ENCODE results near the gene CISH. TPM values are rescaled to one million over a fixed set of nuclear protein-coding genes. Genes with fewer than 3 reads are reported as not detected.

CISH gene
- total and polyA plus RNA-seq, 9 of the 15 experiments (the other 6 are each of a cell fraction or from before 2014, with no cell fraction given): 1.7 to 47.7 (median 18.3) TPM

GRCh38 chr3:50628601-50629000 is 17.0 kb upstream of the CISH start:
- in situ Hi-C loops (cut with MboI): loop anchor here (25.0 kb wide), 1 partner anchor 1059 kb away; no protein-coding TSS in a partner anchor
- CTCF ChIA-PET (ENCODE audit: low intra/inter-chr PET ratio): no interaction called here

GRCh38 chr3:50627407-50628051 is 16.0 kb upstream of the CISH start:
- intact Hi-C loops (cut with micrococcal nuclease): no loop called here
- Histone ChIP-seq H3K79me2 (ENCODE audit: control insufficient read depth, insufficient read depth, low read length) (peaks cover 30% of the 10 kb centered on the region), H2AFZ (ENCODE audit: low read depth, low read length) (no peak overlapping the region), H3K27ac (ENCODE audit: extremely low read depth, low read depth, low read length) (no peak overlapping the region), H3K4me1 (replicated peaks in 1 of 2; ENCODE audit: control insufficient read depth in 2 of 2, insufficient read depth in 2 of 2, low read length in 2 of 2) (peaks cover 4 to 13% of the 10 kb centered on the region in 2 experiments), H3K9me1 (ENCODE audit: control insufficient read depth, insufficient read depth, low read length) (no peaks in the 10 kb centered on the region), H3K9ac (ENCODE audit: insufficient read depth in 1 of 2, low read depth in 2 of 2, low read length in 2 of 2) (0 out of 4 replicates have a peak overlapping the region, but pooled peaks of 1 of the 2 experiments have one; percentile 13), H4K20me1 (replicated peaks; ENCODE audit: control insufficient read depth, insufficient read depth, low read length) (peaks cover 17% of the 10 kb centered on the region), H3K36me3 (ENCODE audit: control insufficient read depth, insufficient read depth, low read length) (peaks cover 44% of the 10 kb centered on the region; the same call in 2 of the 3 replicates), H3K9me3 (replicated peaks; ENCODE audit: control insufficient read depth, insufficient read depth, low read depth, low read length) (no peaks in the 10 kb centered on the region), H3K27me3 (ENCODE audit: control insufficient read depth in 2 of 2, insufficient read depth in 2 of 2, low read length in 2 of 2) (no peaks in the 10 kb centered on the region), H3K4me3 (no peak overlapping the region), H3K4me2 (ENCODE audit: insufficient read depth, low read length) (no peak overlapping the region)
- POLR2A ChIA-PET: interaction anchor here (0.7 to 1.6 kb wide), 4 partner anchors 8 to 689 kb away, joined by 3 to 11 read pairs (median 4); no protein-coding TSS in a partner anchor
- TF ChIP-seq TEAD2 (tag; IDR thresholded peaks at IDR 0.05) (no peak), YY1 (IDR thresholded peaks at IDR 0.05; ENCODE audit: borderline replicate concordance in 1 of 3, control insufficient read depth in 1 of 3, extremely low read depth in 1 of 3, insufficient read depth in 3 of 3, insufficient read length in 1 of 3, insufficient replicate concordance in 2 of 3, low read depth in 1 of 3, low read length in 2 of 3) (peak in 1 of 3 experiments; percentile 29), ZBTB43 (CRISPR knock-in tag; IDR thresholded peaks at IDR 0.05) (no peak), ZNF263 (CRISPR knock-in tag; IDR thresholded peaks at IDR 0.05; ENCODE audit: borderline replicate concordance) (peak; percentile 80), CTCF (IDR thresholded peaks at IDR 0.05 in 2 of 3, conservative IDR thresholded peaks at IDR 0.05 in 1 of 3; ENCODE audit: insufficient read depth in 2 of 3, low read depth in 1 of 3, low read length in 3 of 3) (peak; percentile 36 to 40 (median 38); a peak in 4 of 6 replicates), RAD21 (CRISPR knock-in tag; conservative IDR thresholded peaks at IDR 0.05 in 1 of 2, IDR thresholded peaks at IDR 0.05 in 1 of 2) (peak in 1 of 2 experiments; percentile 48; a peak in 2 of 4 replicates), NELFE (IDR thresholded peaks at IDR 0.05; ENCODE audit: insufficient read depth, insufficient read length) (no peak)
- BruUV-seq (replicated peaks): no TSS peak
- CTCF ChIA-PET (ENCODE audit: low intra/inter-chr PET ratio): no interaction called here
- 60% methylated on average over 4 of the region's 6 CpGs for WGBS (ENCODE audit: insufficient coverage, low coverage, missing lambda C conversion rate)
- peak; percentile 85 for ATAC-seq
- in situ Hi-C loops (cut with MboI): loop anchor here (25.0 kb wide), 1 partner anchor 1060 kb away; no protein-coding TSS in a partner anchor
- peak in 2 of 4 experiments; percentile 25 to 30 for DNase-seq (ENCODE audit: extremely low read depth in 1 of 4, low spot score in 3 of 4)
- no peak for FAIRE-seq

More at GRCh38 chr3:50628601-50629000, 17.0 kb upstream of the CISH start:
- H3K27ac ChIP-seq (ENCODE audit: extremely low read depth, low read depth, low read length): no peak overlapping the region
- POLR2A ChIA-PET: interaction anchor here (1.0 to 1.6 kb wide), 3 partner anchors 9 to 111 kb away, joined by 4 to 11 read pairs (median 4); no protein-coding TSS in a partner anchor
- H3K79me2 ChIP-seq (ENCODE audit: control insufficient read depth, insufficient read depth, low read length): peaks cover 32% of the 10 kb centered on the region
- no peak for DNase-seq (ENCODE audit: extremely low read depth in 1 of 4, low spot score in 3 of 4)
- no peak for ATAC-seq
- no peak for TF ChIP-seq SMC3 (conservative IDR thresholded peaks at IDR 0.05; ENCODE audit: insufficient read depth, low read depth, low read length)
- no peak for TF ChIP-seq HMGN3 (IDR thresholded peaks at IDR 0.05; ENCODE audit: borderline replicate concordance, extremely low read depth, insufficient read length, low read depth, low read length)
- no peak for TF ChIP-seq RB1 (IDR thresholded peaks at IDR 0.05; ENCODE audit: low read depth)
- no peak for TF ChIP-seq ZBTB17 (CRISPR knock-in tag; IDR thresholded peaks at IDR 0.05)
- no peaks in the 10 kb centered on the region for H3K9me1 ChIP-seq (ENCODE audit: control insufficient read depth, insufficient read depth, low read length)
- H3K9ac ChIP-seq (ENCODE audit: insufficient read depth in 1 of 2, low read depth in 2 of 2, low read length in 2 of 2): no peak overlapping the region
- H3K36me3 ChIP-seq (ENCODE audit: control insufficient read depth, insufficient read depth, low read length): peaks cover 33% of the 10 kb centered on the region; the same call in 1 of the 3 replicates
- no peaks in the 10 kb centered on the region for H3K9me3 ChIP-seq (replicated peaks; ENCODE audit: control insufficient read depth, insufficient read depth, low read depth, low read length)
- BruUV-seq (replicated peaks): no TSS peak
- 100% methylated on average over 3 of the region's 3 CpGs for WGBS (ENCODE audit: insufficient coverage, low coverage, missing lambda C conversion rate)
- H3K4me1 ChIP-seq (replicated peaks in 1 of 2; ENCODE audit: control insufficient read depth in 2 of 2, insufficient read depth in 2 of 2, low read length in 2 of 2): peaks cover 4 to 14% of the 10 kb centered on the region in 2 experiments
- peaks cover 18% of the 10 kb centered on the region for H4K20me1 ChIP-seq (replicated peaks; ENCODE audit: control insufficient read depth, insufficient read depth, low read length)
- intact Hi-C loops (cut with micrococcal nuclease): no loop called here
- no peak overlapping the region for H2AFZ ChIP-seq (ENCODE audit: low read depth, low read length)
- no peaks in the 10 kb centered on the region for H3K27me3 ChIP-seq (ENCODE audit: control insufficient read depth in 2 of 2, insufficient read depth in 2 of 2, low read length in 2 of 2)
- no peak overlapping the region for H3K4me3 ChIP-seq
- no peak overlapping the region for H3K4me2 ChIP-seq (ENCODE audit: insufficient read depth, low read length)
- FAIRE-seq: no peak

Data from K562 (cell line).